HG02943 (cell line): ENCODE results near the gene NFATC2.

Source experiments
- ATAC-seq: cut with Tn5 transposase; IDR thresholded peaks from one replicate; pipeline ENCODE4 v1.9.1; 2021; ENCODE audit warnings: mild to moderate bottlenecking, low read depth, moderate library complexity; ENCODE audit not compliant: unreplicated experiment

The NFATC2 gene

DNA sequence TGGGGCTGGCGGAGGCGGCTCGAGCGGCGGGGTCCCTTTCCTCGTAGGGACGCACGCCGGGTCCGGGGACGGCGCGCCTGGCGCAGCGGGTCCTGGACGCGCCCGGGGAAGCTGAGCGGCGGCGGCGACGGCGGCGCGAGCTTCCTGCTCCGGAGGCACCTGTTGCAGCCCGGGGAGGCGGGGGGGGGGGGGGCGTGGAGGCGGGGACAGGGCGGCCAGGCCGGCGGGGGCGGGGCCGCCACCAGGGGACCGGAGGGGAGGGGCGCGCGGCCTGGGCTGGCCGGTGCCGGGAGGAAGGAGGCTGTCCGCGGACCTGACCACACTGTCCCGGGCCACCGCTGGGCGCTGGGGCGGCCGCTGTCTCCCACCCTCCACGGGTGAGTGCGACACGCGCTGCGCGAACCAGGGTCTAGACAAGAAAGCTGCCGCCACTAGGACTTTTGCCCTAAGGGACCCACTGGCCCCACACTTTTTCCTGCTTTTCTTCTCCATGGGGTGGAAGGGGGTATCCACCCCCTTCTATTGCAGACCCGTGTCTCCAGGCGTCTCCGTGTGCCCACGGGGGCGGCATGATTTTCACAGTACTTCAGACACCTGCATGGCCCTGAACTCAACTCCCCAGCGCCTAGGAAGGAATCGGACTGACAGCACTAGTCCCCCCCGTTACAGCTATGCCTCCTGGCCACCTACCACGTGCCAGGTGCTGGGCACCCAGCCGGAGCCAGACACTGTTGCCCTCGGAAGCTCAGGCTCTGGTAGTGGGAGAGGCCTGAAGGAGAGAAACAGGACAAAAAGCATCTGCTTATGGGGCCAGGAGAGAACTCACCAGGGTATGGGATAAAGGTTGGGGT, at the start of gene NFATC2:
TSS of gene NFATC2 (minus strand) at position 149 of the 851 bp plus-strand sequence. CDS start 220 bp downstream, outside the sequence.
- ATAC-seq: peak; percentile 37

DNA sequence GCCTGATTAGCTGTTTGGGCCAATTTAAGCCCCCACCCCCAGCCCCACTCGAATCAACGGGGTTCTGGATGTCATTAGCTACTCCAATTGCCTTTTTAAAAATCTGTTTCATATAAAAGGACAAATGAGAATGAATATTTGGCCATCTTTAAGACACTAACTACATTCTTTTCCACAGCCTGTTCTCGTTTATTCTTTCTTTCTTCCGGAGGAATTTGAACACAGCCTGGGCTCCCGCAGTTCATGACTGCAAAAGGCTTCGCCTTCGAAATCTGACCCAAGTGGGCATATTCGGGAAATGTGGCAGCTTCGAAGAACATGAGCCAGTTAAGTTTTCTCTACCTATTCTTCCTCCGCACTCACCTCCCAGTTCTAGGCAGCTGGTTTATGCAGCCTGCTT, 49.4 kb upstream of the NFATC2 start:
- no peak for ATAC-seq

DNA sequence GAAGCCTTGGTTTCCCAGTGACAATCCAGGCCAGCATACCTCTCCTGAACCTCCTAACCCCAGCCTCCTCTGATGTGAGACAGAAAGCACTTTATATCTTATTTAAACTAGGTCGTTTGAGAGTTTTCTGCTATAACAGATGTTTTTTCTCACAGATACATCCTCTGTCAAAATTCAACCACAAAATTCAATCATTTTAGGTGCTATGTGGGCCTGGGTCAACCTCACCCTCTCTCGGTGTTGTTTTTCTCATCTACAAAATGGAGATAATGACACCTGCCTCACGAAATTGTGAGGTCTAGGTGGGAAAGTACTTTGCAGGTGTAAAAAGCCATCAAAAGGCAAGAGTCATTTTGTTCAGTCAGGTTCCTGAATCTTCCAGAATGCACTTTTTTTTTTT, 46.2 kb upstream of the NFATC2 start:
- no peak for ATAC-seq

DNA sequence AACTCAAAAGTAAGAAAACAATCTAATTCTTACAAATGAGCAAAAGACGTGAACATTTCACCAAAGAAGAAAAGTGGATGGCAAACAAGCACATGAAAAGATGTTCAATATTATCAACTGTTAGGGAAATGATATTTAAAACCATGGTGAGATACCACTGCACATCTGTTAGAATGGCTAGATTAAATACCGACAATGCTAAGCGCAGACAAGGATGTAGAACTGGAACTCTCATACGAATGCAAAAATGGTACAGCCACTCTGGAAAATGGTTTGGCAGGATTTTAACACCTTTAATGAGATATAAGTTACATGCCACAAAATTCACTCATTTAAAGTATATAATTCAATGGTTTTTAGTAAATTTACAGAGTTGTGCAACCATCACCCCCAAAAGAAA, 44.6 kb upstream of the NFATC2 start:
- no peak for ATAC-seq

DNA sequence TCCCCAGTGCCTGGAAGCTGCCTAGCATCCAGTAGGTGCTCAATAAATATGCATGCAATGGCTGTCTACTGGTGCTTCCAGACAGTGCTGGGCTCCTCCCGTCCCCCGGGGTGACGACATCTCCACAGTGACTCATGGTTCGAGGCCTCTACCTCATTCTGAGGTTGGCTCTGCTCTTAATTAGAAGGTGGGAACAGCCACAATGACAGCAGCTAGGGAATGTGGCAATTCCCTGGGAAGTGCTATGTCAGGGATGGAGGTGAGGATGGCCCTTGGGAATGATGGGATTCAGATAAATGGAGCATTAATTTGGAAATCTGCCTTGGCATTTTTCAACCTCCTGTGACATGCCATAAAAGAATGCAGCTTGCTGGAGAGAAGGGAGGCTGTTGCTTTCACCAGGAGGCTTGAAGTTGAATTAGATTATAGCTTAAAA, 43.5 kb upstream of the NFATC2 start:
- ATAC-seq: no peak

DNA sequence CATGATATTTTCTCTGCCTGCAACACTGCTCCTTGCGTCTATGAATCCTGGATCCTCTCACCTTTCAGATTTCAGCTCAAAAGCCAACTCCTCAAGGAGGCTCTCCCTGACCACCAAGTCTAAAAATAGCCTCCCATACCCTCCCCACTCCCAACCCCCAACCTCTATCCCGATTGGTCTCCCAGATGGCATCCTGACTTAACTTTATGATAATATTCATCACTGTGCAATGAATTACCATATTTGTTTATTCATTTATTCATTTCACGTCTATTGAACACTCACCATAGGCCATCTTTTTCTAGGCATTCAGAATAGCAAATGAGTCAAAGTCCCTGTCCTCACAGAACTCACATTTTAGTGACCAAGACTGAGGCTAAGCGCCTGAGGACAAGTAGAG, 42.6 kb upstream of the NFATC2 start:
- ATAC-seq: no peak

DNA sequence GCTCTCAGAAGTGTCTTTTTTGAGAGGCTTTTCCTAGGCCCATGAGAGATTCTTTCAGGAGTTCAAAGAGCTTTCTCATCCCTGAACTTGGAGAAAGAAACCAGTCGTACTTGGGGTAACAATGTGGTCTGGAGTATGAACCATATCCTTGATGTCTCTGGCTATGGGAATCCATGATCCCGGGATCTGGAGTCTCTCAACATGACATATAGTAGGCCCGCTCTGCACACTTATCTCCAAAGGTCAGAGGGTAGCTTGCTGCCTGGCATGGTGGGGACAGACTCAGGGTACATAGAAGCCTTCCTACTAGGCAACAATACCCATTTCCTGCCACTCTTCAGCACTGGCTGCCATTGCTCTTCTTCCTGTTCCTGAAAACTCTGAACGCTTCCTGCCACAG, 42.2 kb upstream of the NFATC2 start:
- ATAC-seq: no peak

DNA sequence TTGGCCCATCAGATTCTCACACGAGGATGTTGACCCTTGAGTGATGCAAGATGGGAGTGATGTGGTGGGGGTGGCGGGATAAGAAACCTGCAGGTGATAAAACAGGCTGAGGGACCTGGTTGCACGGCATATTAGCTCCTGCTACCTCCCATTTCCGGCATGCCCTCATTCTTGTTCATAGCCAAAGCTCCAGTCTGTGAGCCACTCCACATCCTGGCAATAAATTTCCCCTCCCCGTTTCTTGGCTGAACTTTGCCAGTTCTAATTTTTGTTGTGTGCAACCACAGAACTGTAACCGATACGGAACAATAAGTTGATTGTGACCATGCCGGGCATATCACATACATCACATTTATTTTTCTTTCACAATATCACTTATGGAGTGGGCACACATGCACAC, 41.6 kb upstream of the NFATC2 start:
- no peak for ATAC-seq

DNA sequence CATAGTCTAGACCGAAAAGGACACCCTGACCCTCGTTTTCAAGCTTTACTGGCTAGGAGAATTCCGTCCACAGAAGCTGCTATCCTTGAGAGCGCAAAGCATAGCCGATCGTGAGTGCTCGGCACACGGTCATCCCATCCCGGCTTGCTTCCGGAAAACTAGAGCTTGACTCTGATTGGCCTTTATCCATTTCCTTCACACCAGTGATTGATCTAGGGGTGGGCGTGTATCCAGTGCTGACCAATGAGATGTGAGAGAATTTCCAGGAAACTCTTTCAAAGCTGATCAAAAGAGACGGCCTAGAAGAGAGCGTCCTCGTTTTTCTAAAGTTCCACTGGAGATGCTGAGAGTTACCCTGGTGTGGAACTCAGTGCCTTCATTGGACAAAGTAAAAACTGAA, 41.0 kb upstream of the NFATC2 start:
- no peak for ATAC-seq

DNA sequence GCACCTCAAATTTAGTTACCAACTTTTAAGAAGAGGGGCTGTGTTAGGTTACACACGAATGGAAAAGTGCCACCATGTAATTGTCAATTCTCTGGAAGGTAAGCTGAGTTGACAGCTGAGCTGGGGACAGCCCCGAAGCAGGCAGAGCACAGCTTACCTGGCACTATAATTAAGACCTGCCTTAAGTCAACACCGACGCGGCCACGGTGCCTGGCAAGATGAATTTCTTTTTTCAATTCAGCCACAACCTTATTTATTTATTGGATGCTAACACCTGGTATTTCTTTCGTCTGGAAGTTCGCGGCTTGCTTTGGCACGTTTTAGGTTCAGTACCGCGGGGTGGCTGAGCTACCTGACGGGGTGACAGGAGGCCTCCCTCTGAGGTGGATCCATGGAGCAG, 40.6 kb upstream of the NFATC2 start:
- ATAC-seq: no peak

DNA sequence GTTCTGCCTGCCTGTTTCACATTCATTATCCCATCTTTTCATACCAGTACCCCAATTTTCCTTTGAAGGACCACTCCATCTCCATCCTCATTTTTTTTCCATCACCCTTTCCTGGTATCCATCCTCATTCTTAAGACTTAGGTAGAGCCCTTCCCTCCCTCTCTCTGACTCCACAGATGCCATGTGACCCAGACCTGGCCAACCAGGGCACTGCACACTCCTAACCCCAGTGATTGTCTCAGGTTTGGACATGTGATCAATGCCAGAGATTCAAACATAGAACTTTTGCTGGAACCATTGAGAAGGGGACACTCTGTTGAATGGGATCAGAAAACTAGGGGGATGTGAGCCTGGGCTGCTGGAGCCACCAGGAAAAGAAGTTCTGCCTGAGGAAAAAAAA, 39.1 kb upstream of the NFATC2 start:
- ATAC-seq: no peak

DNA sequence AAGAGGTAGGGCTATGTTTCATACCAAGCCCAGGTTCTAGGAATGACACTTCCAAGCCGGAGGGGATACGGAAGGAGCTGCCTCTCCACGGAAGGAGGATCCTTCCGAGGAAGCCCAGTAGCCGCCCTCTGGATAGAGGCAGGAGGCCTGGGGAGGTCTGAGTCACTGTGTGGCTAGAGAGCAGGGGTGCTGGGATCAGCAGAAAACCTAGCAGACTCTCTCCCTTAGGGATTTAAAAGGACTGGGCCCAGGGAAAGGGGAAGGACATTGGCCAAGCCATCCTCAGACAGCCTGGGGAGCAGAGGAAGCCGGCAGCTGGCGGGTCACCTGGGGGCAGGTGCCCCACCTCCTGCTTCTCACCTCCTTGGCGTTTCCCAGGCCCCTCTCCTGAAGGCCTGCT, 36.6 kb upstream of the NFATC2 start:
- no peak for ATAC-seq

DNA sequence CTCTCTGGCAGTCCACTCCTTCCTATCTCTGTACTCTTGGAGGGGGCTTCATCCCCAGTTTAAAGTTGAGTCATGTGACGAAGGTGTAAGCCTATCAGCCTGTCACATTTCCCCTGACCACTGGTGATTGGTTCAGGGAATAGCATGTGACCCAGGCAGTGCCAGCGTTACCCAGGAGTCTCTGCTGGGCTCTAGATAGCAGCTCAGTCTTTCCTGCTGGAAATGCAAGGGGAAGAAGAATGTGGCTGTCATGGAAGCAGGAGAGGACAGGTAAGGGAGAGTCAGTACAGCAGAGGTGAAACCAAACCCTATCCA, 35.6 kb upstream of the NFATC2 start:
- ATAC-seq: no peak

DNA sequence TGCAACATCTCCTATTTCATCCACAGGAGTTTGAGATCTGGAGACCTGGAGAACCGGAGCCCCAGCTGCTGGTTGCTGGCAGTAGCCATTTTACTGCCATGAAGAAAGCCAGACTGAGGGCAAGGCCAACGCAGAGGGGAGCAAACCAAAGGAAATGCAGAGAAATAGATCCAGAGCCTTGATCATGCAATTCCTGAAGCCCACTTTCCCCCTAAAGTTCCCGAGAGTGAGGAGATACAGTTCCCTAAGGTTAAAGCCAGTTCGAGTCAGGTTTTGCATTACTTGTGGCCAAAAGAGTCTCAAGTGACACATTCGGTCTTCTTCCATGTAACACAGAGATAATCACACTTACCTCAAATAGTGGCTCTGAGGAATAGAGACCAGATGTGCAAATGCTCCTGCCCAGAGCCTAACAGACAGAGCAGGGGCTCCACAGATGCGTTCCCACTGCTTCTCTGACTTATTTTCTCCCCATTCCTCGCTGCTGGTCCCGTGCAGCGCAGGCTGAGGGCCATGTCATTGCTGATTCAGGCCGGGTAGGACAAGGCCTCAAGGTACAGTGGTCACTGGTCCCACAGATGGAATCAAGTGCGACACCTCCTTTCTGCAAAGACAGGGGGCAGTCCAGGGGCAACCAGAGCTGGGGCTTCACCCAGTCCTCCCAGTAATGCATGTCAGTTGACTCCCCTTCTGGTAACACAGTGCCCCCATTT, 35.1 kb upstream of the NFATC2 start:
- no peak for ATAC-seq

DNA sequence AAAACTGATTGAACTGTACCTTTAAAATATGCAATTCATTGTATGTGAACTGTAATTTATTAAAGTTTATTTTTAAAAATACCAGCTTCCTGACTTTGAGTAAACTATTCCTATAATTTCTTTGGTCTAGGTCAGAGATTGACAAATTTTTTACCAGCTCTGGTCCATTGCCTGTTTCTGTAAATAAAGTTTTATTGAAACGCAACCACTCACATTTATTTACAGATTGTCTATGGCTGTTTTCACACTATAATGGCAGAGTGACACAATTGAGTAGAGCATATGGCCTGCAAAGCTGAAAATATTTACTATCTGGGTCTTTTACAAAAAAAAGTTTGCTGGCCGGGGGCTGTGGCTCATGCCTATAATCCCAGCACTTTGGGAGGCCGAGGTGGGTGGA, 33.0 kb upstream of the NFATC2 start:
- ATAC-seq: no peak

DNA sequence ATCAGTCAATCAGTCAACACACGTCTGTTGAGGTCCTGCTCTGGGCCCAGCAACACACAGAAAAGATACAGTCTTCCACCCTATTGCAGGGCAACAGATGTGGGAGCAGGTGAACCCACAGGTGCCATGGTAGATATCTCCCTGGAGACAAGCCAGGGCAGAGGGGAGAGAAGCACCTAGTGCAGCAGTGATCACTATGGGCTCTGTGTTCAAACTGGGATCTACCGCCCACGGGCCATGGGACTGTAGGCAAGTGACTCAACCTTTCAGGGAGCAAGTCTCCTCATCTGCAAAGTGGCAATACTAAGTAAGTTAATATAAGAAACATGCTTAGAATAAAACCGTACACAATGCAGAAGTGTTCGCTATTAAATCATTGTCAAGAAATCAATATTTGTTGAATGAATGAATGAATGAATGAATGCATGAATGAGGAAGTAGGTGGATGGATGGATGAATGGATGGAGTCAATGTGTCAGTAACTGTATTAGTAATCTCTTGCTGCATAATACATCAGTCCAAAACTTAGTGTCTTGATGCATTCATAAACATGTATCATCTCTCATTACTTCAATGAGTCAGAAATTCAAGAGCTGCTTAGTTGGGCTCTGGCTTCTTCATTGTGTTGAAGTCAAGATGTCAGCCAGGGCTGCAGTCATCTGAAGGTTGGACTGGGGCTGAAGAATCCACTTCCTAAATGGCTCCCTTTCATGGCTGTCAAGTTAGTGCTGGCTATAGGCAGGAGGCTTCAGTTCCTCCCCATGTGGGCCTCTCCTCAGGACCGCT, 31.9 kb upstream of the NFATC2 start:
- ATAC-seq: no peak

DNA sequence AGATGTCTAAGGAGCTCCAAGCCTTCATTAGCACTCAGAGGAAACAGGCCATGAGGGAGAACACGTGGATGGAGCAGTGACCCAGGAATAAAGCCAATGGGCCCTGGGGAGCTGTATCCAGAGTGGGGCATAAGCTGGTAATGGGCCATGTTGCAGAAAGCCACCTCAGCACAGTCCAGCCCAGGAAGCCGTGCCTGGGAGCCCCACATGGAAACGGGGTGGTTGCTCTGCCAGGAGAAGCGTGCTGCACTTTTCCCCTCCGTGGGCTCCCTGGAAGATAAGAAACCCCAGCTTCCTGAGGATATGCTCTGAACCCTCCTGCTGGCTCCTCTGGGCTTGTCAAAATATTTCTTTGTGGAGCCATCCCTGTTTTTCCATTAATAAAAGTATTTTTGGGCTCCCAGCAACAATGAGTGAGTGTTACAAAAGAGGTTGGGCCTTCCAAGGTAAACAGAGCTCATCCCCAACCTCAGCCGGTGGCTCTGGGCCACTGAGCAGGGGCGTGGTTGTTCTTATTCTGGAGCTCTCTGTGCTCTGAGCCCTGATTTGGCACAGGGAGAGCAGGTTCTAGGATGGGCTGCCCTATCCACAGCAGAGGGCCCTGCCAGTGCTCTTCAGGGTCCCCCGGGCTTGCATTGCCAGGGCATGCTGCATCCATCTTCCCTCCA, 31.2 kb upstream of the NFATC2 start:
- ATAC-seq: no peak

DNA sequence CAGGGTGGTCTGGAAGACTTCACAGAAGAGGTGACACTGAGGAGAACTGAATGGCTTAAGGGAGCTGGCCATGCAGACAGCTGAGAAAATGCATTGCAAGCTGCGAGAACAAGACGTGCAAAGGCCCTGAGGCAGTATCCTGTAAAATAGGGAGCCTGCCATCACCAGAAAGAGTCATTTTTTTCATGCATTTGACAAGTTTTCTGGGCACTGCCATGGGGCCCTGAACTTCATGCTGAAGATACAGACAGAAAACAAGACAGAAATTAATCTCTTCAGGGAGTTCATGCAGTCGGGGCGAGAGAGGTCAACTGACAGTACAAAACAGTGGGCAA, 28.9 kb upstream of the NFATC2 start:
- no peak for ATAC-seq

DNA sequence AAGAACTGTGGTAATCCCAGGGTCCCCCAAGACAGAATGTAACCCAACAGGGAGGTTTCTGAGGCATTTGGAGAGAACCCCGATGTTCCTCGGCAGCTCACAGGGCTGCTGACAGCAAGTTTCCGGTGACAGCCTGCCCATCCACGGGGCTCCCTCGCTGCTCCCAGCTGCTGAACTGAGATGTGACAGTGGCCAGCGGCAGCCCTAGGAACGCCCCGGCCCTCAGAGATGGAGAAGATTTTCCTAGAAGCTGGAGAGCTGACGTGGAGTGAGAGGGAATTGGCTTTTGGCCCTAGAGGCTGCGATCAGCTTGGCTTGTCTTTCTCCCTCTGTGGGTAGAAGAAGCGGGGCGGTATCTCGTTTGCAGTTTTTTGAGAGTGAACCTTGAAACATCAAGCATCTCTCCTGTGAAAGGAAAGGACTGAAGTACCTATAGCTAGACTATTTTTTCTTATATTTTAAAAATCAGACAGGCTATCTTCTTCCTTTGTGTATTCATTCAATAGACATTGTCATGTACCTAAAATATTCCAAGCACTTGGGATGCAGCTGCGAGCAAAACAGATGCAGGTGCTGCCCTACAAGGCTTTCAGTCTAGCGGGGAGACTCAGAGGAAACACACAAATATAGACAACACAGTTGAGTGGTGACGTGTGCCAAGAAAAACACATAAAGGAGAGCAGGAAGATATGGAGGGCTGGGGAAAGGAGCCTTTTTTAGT, 28.4 kb upstream of the NFATC2 start:
- ATAC-seq: no peak
